NCI-H2196 (cell line): ENCODE data around the gene DPY19L3.
"Not testable (repeated sequence)": the region's sequence is repeated elsewhere in the genome, so short reads cannot be mapped to it uniquely, and the experiment has no call there.

Experiments used
- DNase-seq: peaks from one replicate; lab custom pipeline; 2025; ENCODE audit not compliant: unreplicated experiment; lab: John Stamatoyannopoulos, UW

Gene DPY19L3

DNA sequence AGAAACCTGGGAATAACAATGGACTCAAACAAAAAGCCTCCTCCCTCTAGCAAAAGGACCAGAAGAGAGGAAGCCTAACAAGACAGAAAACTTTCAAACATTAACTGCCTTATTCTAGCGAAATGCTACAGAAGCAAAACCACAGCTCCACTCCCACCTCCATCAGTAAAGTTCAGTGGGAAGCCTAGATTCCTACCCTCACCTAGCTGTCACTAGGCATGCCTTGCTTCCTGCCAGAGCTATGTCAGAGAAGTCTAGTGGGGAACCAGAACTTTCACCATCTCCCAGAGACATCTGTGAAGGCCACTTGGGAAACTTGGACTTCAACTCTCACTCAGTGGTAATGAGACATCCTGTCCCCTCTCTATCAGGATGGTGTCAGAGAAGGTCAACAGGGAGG, 37.1 kb downstream of the DPY19L3 start:
- no peak for DNase-seq

DNA sequence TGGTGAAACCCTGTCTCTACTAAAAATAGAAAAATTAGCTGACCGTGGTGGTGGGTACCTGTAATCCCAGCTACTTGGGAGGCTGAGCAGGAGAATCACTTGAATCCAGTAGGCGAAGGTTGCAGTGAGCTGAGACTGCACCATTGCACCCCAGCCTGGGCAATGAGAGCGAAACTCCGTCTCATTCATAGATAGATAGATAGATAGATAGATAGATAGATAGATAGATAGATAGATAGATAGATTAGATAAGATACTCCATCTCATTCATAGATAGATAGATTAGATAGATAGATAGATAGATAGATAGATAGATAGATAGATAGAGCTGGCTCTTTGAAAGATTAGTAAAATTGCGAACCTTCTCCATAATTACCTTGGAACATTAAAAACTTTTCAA, 42.0 kb downstream of the DPY19L3 start:
- not testable (repeated sequence) for DNase-seq

DNA sequence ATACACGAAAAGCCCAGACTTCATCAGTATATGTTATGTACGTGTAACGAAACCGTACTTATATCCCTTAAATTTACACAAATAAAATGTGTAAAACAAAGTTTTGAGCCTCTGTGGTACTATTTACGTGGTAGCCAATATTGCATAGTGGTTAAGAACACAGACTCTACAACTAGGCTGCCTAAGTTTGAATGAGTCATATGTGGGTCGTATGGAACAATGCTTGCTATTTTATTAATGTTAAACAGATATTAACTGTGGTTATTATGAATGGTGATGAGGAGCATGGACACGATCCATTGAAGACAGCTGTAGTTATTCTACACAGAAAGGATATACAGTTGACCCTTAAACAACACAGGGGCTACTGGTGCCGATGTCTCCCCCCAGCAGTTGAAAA, 42.5 kb downstream of the DPY19L3 start:
- no peak for DNase-seq

DNA sequence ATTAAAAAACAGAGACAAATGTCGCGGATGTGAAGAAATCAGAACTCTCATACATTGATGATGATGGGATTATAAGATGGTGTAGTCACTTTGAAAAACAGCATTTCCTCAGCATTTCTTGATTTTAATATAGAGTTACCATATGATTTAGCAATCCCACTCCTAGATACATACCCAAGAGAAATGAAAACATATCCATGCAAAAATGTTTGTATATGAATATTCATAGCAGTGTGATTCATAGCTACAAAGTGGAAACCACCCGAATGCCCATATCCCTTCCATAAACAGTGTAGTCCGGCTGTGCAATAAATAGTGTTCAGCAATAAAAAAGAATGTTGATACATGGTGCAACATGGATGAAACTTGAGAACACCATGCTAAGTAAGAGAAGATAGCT, 44.6 kb downstream of the DPY19L3 start:
- DNase-seq = no peak

DNA sequence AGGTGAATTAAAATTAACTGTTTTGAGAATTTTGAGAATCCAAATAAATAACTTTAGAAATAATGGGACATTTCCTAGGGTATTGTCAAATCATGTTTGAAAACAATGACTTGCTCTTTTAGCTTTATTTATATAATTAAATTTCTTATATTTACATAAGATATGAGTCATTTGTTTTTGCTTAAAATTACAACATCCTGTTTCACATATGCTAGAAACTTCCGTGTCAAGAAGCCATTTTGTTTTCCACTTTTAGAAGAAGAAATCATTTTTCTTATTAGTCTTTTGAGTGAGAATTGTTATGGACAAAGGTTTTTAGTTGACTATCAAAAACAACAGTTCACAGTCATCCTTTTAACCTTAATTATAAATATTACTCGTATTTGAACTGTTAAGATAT, 48.2 kb downstream of the DPY19L3 start:
- DNase-seq = no peak

DNA sequence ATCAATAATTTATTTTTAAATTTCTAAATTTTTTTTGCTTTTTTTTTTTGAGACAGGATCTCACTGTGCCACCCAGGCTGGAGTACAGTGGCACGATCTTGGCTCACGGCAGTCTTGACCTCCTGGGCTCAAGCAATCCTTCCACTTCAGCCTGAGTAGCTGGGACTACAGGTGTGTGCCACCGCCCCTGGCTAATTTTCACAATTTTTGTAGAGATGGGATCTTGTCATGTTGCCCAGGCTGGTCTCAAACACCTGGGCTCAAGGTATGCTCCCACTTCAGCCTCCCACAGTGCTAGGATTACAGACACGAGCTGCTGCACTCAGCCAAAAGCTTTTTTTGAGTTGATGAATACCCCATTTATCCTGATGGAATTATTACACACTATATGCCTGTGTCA, 50.8 kb downstream of the DPY19L3 start:
- DNase-seq = no peak

DNA sequence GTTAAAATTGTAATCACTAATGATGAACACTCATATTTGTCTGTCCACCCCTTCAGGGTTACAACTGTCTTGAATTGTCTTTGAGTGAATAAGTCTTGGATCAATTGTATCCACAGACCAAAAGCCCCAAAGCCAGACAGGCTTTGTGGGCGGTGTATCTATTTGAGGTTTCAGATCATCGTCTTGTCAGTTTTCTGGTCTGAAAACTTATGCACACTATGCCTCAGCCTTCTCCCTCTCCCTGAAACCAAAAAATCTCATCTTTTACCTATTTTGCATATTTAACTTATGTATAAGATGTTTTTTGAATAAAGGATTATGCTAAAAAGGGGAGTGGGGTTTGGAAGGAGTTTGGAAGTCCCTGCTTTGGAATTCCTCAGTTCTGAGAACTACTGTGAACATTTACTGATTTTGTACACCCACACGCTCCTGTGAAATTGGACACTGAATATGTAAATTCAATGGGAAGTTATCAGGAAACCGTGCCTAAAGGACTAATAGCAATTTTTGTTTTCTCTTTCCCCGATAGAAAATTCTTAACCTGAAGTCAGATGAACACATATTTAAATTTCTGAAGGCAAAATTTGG, 52.1 kb downstream of the DPY19L3 start:
- no peak for DNase-seq

DNA sequence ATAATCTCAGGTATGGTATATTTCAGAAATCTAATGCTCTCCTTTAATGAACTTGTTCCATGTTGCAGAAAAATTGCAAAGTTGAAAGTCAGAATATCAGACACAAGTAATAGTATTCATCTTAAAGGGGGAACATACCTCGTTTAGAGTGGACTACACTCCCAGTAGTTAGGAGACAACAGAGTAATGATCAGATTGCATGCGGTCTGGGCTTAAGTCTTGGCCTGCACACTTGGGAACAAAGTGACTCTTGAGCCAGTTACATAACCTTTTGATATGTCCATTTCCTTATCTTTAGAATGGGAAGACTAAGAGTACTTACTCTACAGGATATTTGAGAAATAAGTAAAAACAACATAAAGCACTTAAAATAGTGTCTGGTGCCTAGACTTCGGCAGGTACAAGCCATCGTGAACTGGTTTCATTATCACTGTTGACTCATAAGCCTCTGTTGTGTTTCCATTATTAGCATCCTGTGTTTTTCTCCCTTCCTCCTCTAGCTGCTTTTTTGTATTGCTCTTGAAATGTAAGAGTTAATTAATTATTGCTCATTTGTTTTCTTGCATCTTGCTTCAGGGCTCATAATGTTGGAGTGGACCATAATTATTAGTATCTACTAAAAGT, 53.0 kb downstream of the DPY19L3 start:
- DNase-seq = no peak

DNA sequence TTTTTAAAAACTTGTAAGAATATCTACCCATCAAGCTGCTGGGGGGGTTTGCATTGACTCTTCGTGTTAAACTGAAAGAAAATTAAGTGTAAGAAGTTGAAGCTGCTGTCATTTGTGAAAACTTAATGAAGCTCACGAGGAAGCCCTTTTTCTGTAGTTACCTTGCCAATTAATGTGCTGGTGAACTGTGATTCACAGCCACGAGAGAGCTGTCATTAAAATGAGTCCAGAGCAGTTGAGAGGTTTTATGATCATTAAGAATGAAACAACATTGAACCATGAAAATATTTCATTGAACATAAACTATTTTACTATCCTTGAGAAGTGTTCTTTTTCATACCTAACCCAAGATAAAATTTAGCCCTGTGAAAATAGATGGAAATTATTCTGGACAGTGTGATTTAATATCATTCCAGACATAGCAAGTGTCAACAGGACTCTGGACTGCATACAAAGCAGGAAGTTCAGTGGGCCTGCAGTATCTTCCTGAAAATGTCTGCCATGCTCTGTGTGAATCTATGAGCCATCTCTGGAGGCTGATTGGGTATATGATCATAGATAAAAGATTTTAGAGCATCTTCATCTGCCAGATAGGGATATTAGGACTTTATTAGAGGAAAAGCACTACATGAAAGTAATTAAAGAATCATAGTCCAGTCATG, 53.8 kb downstream of the DPY19L3 start:
- no peak for DNase-seq

DNA sequence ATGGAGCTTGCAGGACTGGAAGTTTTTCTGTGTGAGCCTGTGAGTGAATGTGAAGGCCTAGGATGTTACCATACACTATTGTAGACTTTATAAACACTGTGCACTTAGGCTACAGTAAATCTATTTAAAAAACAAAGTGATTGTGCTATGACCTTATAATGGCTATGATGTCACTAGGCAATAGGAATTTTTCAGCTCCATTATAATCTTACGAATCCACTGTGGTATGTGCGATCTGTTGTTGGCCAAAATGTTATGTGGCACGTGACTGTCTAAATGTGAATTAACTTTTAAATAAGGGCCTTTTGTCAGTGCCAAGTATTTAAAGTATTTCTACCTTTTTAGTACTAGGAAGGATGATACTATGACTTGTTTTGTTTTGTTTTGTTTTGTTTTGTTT, 54.9 kb downstream of the DPY19L3 start:
- DNase-seq = no peak

DNA sequence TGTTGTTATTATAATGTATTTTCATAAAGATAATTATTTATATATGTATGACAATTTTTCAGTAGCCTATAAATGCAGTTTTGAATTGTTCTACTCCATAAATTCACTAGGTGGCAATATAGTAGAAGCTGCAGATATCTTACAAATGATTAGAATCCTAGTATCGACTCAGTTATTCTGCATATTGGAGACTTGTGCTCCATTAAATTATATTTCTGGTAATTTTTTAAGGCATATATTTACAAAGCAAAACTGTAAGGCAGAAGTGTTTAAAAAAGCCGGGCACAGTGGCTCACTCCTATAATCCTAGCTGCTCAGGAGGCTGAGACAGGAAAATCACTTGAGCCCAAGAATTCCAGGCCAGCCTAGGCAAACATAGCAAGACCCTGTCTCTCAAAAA, 58.7 kb downstream of the DPY19L3 start:
- DNase-seq = no peak

DNA sequence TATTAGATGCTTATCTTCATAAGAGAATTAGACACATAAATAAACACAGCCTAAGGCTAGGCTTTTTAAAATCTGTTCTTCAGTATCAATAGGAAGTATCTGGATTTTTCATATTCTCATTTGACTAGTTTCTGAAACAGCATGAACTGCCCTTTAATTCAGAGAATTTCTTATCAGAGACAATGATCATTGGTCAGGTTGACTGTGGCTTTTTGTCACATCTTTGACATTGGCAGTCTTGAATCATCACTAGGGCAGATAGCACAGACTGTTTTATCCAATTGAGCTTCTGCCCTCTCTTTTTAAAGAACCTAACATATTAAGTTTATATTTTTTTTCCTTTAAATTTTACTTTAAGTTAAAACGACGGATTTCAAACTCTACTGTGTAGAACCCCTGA, 59.6 kb downstream of the DPY19L3 start:
- no peak for DNase-seq

DNA sequence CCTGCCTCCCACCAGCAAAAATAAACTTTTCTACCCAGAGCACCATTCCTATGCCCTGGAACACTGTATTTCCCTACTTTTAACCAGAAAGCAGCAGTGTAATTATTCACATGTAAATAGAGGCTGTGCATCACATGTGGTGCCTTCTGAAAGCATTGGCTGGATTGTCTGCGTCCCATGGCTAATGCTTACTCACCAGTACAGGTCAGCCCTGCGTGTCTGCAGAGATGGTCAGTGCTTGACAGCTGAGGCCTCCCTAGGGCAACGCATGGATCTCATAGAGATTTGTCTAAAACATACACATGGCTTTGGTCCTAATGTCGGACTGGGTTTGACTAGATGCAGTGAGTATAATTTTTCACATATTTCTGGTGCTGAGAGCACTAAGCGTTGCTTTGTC, 64.2 kb downstream of the DPY19L3 start:
- DNase-seq = no peak

DNA sequence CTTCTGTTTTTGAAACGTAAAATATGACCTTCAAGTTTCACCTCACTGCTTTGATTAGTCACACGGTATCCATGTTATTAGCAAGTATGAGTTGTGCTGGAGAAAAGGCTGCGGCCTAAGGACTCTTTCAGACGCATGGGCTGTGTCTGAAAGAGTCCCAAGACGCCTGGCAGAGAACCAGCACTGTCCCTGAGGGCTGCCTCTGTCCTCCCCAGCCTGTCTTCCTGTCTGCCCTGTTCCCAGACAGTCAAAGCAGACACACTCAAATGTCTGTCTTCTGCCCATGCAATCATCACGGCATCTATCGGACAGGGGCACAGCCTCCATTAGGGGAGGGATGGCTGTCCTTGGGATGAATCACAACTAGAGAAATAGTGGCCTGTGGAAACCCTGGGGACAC, 65.5 kb downstream of the DPY19L3 start:
- DNase-seq = no peak

DNA sequence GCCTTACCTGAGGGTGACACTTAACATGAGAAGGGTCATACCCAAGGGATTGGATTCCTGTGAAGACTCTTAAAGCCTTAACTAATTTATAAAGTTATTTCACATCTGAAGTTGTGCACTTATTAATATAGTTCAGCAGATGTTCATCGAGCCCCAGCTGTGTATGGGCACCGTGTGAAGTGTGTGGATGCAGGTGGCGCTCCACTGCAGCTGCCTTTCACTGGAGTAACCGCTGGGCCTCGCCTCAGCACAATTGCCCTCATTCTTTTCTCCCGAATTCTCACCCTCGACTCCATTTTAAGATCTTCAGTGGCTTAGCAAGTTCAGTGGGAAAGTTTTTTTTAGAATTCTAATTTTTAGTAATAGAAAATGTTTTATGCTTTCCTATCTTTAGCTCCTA, 66.2 kb downstream of the DPY19L3 start:
- no peak for DNase-seq

DNA sequence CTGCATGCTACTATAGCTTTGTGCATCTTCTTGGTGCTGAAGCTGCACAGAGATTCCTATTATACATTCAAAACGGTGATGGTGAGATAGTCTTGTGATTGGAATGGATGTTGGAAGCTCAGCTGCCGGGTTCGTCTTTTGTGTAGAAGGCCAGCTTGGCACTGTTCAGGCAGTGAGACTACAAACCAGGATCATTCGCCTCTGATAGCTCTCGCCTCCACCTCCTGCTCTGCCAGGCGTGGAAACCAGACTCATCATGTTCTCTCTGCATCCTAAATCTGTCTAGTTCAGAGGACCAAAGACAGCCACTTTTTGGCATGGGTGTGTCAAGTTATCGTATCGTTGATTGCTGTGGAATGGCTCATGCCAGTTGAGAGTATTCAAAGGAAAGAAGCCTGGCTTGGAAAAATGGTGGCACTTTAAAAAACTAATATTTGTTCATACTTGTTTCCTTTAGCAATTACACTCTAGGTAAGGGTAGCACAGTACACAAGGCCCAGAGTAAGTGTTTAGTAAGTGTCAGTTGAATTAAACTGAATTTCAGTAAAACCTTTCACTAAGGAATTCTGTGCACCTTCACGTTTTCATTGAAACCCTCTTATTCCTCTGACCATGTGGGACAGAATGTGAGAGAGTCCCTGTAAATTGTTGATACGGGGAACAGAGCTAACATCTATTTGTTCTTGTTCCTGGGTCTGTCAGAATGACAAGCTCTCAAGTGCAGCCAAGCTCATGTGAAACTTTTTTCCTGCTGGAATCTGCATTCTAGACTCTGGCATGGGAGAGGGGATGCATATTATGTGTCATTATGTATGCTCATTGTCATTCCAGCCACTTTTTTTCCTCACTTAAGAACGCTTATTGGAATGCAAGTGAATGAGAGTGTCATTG, 69.8 kb downstream of the DPY19L3 start:
- no peak for DNase-seq

DNA sequence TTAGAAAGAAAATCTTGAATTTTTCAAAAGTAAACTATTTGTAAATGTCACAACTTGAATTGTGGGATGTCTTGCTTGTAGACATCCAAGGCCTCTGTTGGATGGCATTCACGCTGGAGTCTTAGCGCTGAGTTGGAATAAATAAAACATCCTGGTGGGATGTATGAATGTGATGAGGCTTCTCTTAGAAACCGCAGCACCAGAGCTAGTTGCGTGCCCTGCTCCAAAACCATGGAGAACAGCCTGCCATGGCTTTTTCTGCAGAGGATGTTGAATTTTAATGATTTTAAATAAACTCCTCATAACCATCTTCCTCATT, 70.4 kb downstream of the DPY19L3 start:
- no peak for DNase-seq

DNA sequence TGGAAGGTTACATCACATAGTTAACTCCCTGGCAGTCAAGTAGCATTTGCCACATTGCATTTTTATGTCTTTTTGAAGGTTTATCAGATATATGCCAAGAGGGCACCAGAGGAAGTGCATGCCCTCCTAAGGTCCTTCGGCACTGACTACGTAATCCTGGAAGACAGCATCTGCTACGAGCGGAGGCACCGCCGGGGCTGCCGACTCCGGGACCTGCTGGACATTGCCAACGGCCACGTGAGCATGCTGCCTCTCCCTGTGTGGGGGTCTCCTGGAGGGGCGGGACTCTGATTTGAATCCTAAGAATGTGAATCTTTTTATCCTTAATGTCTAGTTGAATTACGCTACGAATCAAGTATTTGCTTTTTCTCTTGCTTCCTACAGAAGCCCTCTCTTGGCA, 74.8 kb downstream of the DPY19L3 start:
- no peak for DNase-seq

DNA sequence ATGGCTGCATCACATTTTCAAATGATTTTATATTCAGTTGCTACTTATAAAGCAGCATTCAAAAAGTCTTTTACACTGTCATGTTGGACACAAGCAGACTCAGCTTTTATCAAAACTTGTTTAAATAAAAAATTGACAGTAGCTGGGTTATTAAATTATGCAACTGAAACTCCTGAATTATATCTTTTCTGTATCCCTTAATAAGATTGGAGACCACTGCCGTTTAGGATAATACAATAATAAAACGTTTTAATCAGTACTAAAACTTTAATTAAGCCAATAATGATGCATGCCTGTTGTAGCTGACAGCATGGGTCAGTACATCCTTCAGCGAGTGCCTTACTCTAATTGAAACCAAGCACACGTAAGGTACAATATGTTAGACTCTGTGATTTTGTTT, 78.0 kb downstream of the DPY19L3 start:
- DNase-seq = no peak

DNA sequence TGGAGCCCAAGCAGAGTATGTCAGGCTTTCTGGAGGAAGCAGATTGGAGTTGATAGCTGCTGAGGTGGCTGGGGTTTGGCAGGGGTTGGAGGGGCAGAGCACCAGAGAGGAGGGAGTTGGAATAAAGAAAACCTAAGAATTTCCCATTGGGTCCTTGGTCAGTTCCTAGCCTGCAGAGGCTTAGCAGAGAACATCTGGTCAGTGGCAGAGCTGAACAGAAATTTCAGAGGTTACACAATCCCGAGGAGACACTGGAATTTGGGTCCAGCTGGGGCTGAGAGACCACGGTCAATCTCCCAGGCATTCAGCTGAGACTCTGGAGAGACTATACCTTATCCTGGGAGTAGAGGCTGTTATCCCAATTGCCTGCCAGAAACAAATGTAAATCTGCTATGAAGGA, 84.4 kb downstream of the DPY19L3 start:
- DNase-seq = no peak

DNA sequence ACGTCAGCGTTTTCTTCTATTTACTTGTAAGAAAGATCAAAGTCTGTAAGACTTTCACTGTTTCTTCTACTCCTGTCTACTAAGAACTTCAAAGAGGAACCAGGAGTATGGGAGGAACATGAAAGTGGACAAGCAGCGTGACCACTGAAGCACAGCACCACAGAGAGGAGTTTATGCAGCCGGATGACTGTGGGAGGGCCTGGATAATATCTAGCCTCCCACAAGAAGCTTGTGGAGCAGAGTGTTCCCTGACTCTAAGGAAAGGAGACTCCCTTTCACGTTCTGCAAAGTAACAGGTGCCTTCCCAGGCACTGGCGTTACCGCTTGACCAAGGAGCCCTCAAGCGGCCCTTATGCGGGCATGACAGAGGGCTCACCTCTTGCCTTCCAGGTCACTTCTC, 91.8 kb downstream of the DPY19L3 start:
- DNase-seq = no peak

DNA sequence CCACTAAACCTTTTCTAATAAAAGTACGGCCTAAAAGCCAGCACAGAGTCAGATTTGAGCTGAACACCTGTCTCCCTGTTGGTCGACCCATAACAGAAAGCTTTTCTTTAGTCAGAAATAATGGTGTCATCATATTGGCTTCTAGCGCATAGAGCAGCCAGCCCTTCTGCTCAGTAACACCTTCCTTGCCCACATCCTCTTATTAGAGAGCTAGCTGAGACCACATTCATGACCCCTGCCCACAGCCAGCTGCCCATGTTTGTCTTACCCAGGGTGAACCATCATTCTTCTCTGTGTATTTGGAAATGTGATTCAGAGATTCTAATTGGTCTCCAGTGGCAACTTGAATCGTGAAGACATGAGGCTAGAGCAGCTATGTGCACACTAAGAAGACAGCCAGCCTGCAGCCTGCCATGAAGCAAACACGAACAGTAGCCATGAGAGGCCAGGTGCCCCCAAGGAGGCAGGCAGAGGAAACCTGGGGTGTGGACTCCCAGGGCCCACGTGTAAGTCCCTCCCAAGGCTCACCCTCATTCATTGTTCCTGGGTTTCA, 93.2 kb downstream of the DPY19L3 start:
- DNase-seq = no peak
